ENCODE data around the gene TTC17. TPM values are rescaled to one million over a fixed set of nuclear protein-coding genes. Genes with fewer than 3 reads are reported as not detected.
"Not testable (repeated sequence)": the region's sequence is repeated elsewhere in the genome, so short reads cannot be mapped to it uniquely, and the experiment has no call there.

TTC17 gene
- total and polyA plus RNA-seq, 9 of the 15 experiments (the other 6 are each of a cell fraction or from before 2014, with no cell fraction given): 19.7 to 99.1 (median 53.3) TPM

DNA sequence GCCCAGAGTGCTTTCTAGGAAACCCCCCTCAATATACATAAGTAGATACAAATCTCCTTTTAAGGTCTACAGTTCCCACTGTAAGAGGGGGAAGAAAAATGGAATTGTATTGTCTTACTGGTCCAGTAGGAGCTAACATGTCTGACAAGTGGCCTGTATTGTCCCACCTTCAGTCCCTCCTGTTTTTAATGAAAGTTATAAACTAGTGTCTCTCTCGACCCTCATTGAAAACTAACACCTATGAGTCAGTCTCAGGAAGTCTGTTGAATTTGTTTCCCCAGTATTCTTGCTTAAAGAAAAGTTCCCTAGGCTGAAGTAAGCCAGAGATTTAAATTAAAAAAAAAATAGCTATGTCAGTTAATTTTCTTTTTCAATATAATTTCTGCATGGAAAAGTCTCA is 69.3 kb downstream of the TTC17 start:
- TF ChIP-seq RUNX1 (IDR thresholded peaks at IDR 0.05; ENCODE audit: low read depth): no peak
- TF ChIP-seq SAFB2 (IDR thresholded peaks at IDR 0.05; ENCODE audit: borderline replicate concordance, low read depth, low read length, severe bottlenecking): no peak
- no peak for TF ChIP-seq ZNF431 (CRISPR knock-in tag; IDR thresholded peaks at IDR 0.05)
- TF ChIP-seq ELF1 (tag; IDR thresholded peaks at IDR 0.05): no peak
- TF ChIP-seq TEAD2 (tag; IDR thresholded peaks at IDR 0.05): no peak
- no peak for TF ChIP-seq DPF2 (IDR thresholded peaks at IDR 0.05)
- no peak overlapping the region for H3K4me2 ChIP-seq (ENCODE audit: insufficient read depth, low read length)
- no peak for ATAC-seq
- no peaks in the 10 kb centered on the region for H3K79me2 ChIP-seq (ENCODE audit: control insufficient read depth, insufficient read depth, low read length)
- 58% methylated on average over 1 of the region's 1 CpG for WGBS (ENCODE audit: insufficient coverage, low coverage, missing lambda C conversion rate)
- H4K20me1 ChIP-seq (replicated peaks; ENCODE audit: control insufficient read depth, insufficient read depth, low read length): no peaks in the 10 kb centered on the region
- H2AFZ ChIP-seq (ENCODE audit: low read depth, low read length): no peak overlapping the region
- H3K9me1 ChIP-seq (ENCODE audit: control insufficient read depth, insufficient read depth, low read length): no peaks in the 10 kb centered on the region
- in situ Hi-C loops (cut with MboI): no loop called here
- no peaks in the 10 kb centered on the region for H3K9me3 ChIP-seq (replicated peaks; ENCODE audit: control insufficient read depth, insufficient read depth, low read depth, low read length)
- H3K27ac ChIP-seq (ENCODE audit: extremely low read depth, low read depth, low read length): no peak overlapping the region
- ChIA-PET POLR2A (no interaction called here), CTCF (ENCODE audit: low intra/inter-chr PET ratio) (no interaction called here)
- intact Hi-C loops (cut with micrococcal nuclease): no loop called here
- no TSS peak for BruUV-seq (replicated peaks)
- no peak overlapping the region for H3K9ac ChIP-seq (ENCODE audit: insufficient read depth in 1 of 2, low read depth in 2 of 2, low read length in 2 of 2)
- no peaks in the 10 kb centered on the region for H3K4me1 ChIP-seq (replicated peaks in 1 of 2; ENCODE audit: control insufficient read depth in 2 of 2, insufficient read depth in 2 of 2, low read length in 2 of 2)
- no peak for FAIRE-seq
- peaks cover 20% of the 10 kb centered on the region for H3K36me3 ChIP-seq (ENCODE audit: control insufficient read depth, insufficient read depth, low read length)
- no peak for DNase-seq (ENCODE audit: extremely low read depth in 1 of 4, low spot score in 3 of 4)
- H3K27me3 ChIP-seq (ENCODE audit: control insufficient read depth in 2 of 2, insufficient read depth in 2 of 2, low read length in 2 of 2): no peaks in the 10 kb centered on the region
- no peak overlapping the region for H3K4me3 ChIP-seq

DNA sequence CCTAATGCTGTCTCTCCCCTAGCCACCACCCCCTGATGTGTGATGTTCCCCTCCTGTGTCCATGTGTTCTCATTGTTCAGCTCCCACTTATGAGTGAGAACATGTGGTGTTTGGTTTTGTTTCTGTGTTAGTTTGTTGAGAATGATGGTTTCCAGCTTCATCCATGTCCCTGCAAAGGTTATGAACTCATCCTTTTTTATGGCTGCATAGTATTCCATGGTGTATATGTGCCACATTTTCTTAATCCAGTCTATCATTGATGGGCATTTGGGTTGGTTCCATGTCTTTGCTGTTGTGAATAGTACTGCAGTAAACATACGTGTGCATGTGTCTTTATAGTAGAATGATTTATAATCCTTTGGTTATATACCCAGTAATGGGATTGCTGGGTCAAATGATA is 72.2 kb downstream of the TTC17 start:
- peaks cover 28% of the 10 kb centered on the region for H3K36me3 ChIP-seq (ENCODE audit: control insufficient read depth, insufficient read depth, low read length)
- H3K79me2 ChIP-seq (ENCODE audit: control insufficient read depth, insufficient read depth, low read length); H2AFZ ChIP-seq (ENCODE audit: low read depth, low read length); DNase-seq (ENCODE audit: extremely low read depth in 1 of 4, low spot score in 3 of 4); H3K4me1 ChIP-seq (replicated peaks in 1 of 2; ENCODE audit: control insufficient read depth in 2 of 2, insufficient read depth in 2 of 2, low read length in 2 of 2); H3K27ac ChIP-seq (ENCODE audit: extremely low read depth, low read depth, low read length); POLR2A ChIA-PET; intact Hi-C loops (cut with micrococcal nuclease); H3K9me1 ChIP-seq (ENCODE audit: control insufficient read depth, insufficient read depth, low read length); H3K9me3 ChIP-seq (replicated peaks; ENCODE audit: control insufficient read depth, insufficient read depth, low read depth, low read length); FAIRE-seq; H4K20me1 ChIP-seq (replicated peaks; ENCODE audit: control insufficient read depth, insufficient read depth, low read length); in situ Hi-C loops (cut with MboI); CTCF ChIA-PET (ENCODE audit: low intra/inter-chr PET ratio); H3K9ac ChIP-seq (ENCODE audit: insufficient read depth in 1 of 2, low read depth in 2 of 2, low read length in 2 of 2); ATAC-seq; H3K4me3 ChIP-seq; BruUV-seq (replicated peaks); H3K27me3 ChIP-seq (ENCODE audit: control insufficient read depth in 2 of 2, insufficient read depth in 2 of 2, low read length in 2 of 2); H3K4me2 ChIP-seq (ENCODE audit: insufficient read depth, low read length): not testable (repeated sequence)
- peak; percentile 79 for TF ChIP-seq ZNF146 (CRISPR knock-in tag; IDR thresholded peaks at IDR 0.05; ENCODE audit: unreplicated experiment)
- WGBS (ENCODE audit: insufficient coverage, low coverage, missing lambda C conversion rate): 100% methylated on average over 1 of the region's 1 CpG

Data from K562 (cell line).